CD4-positive, alpha-beta T cell treated with Interleukin-17A for 1 hour (primary cell): ENCODE measurements around the gene ARSJ.
"Not testable (repeated sequence)": the region's sequence is repeated elsewhere in the genome, so short reads cannot be mapped to it uniquely, and the experiment has no call there.

ENCODE experiments used
- DNase-seq: peaks from one replicate; pipeline ENCODE4 v3.0.0-alpha.2; 2020

The ARSJ gene

DNA sequence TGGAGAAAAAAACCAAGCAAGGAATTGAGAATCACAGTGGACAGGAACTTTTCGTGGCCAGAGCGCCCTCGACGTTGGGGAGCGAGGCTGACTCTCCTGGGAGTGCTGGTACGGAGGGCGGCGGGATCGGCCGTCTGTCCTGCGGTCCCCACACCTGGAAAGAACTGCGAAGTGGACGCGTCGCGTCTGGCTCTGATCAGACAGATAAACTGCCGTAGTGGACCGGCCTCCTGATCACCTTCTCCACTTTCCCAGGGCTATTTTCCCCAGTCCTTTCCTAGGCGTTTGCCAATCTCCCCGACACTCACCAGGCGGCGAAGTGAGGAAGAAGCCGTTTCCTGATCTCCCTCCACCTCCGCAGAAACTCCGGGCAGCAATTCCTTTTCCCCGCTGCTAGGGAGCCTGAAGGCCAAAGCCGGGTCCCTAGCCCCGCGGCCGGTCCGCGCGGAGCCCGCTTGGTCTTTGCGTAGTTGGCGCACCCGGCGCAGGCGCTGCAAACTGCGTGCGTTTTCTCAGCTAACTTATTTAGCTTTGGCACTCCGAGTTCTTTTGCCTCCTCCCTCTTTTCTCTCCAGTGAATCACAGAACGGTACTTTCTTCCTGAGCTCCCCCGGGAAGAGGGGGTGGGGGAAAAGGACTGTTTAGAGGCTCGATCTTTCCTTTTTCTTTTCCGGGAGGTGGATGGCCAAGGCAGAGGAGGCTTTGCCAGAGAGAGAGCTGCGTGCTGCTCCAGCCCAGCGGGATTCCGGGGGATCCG, at the start of gene ARSJ:
ARSJ (minus strand) TSS at position 500 of the 757 bp plus-strand sequence. CDS start 813 bp downstream, outside the sequence.
- no peak for DNase-seq

GRCh38 chr4:114028071-114028470, 48.6 kb upstream of the ARSJ start:
- no peak for DNase-seq

DNA sequence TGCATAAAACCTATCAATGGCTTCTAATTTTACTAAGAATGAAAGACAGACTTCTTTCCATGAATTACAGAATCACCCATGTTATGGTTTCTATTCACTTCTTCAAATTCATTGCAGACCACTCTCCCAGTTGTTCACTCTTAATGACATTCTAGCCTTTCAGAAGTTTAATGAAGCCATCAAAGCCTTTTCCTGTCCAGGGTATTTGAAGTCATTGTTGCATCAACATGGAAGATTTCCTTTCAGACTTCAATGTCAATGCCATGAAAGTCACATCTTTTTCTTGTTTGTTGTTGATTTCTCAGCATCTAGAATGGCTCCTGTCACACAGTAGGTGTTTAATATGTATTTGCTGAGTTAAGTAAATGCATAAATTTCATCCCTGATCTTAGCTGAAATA, 48.1 kb upstream of the ARSJ start:
- no peak for DNase-seq

DNA sequence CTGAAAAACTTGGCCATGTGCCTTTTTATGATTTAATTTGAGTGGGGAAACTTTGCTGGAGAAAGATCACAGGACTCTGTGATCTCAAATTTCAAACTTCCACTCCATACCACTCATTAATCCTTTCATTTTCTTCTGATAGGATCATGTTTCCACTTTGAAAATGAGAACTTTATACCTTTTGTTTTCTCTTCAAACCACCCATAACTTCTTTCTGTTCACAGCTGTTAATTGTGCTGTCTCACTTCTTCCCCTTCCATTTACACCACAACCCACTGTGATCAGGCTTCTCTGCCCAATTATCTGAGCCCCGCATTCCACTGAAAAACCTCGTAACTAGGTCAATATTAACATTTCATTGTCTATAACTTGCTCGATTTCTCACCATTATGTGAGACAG, 47.0 kb upstream of the ARSJ start:
- DNase-seq, result no peak

- DNase-seq, result no peak
Measured at GRCh38 chr4:114025176-114025777, 45.8 kb upstream of the ARSJ start.

GRCh38 chr4:114021451-114021850, 42.0 kb upstream of the ARSJ start:
- DNase-seq, result no peak

DNA sequence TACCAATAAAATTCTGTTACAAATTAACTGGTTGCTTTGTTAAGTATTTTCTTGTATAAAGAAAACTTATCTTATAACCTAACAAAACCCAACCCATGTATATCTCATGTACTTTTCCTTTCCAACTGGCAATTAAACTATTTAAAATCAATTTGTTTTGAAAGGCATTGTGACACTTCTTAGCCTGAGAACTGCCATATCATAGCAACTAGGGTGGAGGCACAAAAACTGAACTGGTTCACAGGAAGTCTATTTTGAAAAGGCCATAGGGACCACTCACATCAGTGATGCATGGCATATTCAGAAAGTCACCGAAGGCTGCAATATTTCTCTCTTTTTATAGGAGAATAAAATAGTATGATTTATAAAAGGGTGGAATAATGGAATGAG, 40.5 kb upstream of the ARSJ start:
- no peak for DNase-seq

GRCh38 chr4:114019276-114019968, 40.0 kb upstream of the ARSJ start:
- DNase-seq, result no peak

GRCh38 chr4:114017120-114017917, 37.9 kb upstream of the ARSJ start:
- no peak for DNase-seq

- DNase-seq, result no peak
Measured at GRCh38 chr4:114015444-114015899, 36.0 kb upstream of the ARSJ start.

DNA sequence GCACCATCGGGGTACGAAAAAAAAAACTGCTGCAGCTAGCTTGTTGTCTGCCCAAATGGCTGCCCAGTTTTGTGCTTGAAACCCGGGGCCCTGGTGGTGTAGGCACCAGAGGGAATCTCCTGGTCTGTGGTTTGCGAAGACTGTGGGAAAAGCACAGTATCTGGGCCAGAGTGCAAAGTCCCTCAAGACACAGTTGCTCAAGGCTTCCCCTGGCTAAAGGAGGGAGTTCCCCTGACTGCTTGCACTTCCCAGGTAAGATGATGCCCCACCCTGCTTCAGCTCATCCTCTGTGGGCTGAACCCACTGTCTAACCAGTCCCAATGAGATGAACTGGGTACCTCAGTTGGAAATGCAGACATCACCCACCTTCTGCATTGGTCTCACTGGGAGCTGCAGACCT, 33.8 kb upstream of the ARSJ start:
- DNase-seq, result not testable (repeated sequence)

DNA sequence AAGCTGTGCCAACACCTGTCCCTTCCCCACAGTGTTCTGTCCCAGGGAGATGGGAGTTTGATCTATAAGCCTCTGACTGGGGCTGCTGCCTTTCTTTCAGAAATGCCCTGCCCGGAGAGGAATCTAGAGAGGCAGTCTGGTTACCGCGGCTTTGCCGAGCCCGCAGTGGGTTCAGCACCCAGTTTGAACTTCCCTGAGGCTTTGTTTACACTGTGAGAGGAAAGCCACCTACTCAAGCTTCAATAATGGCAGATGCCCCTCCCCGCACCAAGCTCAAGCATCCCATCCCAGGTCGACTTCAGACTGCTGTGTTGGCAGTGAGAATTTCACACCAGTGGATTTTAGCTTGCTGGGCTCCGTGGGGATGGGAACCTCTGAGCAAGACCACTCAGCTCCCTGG, 33.3 kb upstream of the ARSJ start:
- no peak for DNase-seq

DNA sequence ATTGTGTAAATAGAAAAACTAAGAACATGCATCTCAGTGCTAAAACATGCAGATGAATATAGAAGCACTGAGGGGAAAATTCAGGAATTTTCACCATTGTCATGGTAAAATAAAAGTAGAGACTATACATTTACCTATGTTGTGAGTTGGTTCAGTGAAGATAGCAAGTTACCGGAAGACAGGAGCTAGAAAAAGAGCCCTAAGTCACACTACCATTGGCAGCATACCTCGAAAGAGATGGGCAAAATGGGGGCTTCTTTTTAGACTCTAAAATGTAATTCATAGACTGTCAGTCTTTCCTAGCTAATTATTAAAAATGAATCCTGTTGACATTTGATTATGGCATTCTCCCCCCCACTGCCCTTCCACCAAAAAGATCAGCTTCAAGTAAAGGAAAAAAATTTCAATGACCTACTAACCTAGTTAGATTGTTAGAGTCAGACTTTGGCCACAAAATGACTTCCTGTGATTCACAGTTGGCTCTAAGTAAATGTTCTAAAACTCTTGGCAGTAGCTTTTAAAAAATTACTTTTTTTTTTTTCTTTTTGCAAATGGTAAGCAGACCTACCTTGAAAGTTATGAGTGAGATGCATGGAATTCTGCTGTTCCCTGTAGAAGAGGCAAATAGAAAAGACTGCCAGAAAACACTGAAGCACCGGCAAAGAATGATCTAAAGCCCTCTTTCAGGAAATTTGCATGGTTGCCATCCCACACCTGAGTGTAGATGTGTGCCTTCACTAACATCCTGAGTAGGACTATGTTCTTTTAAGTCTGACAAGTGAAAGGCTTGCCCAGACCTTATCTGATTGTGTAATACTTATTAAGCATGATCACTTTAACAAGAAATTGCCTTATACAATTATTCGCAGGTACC, 26.4 kb upstream of the ARSJ start:
- peak; percentile 22 for DNase-seq

- peak; percentile 19 for DNase-seq
Measured at GRCh38 chr4:114004483-114005226, 25.2 kb upstream of the ARSJ start.

DNA sequence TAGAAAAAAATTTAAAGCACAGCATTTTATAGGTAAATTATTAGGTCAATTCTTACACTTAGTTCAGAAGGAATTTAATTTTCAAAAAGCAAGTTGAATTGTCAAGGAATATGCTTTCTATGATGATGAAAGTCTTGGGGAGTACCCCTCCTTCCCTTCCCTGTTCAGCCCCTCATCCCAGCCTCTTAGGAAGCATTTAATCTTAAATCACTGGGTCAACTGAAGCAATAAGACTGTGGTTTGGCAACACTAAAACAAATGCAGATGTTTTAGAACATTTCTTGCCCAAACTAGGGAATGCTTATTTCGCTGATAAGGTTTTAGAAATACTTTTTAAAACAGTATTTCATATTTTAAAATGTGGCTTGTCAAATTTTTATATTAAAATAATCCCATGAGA, 19.1 kb upstream of the ARSJ start:
- no peak for DNase-seq

GRCh38 chr4:113998079-113998478, 18.6 kb upstream of the ARSJ start:
- DNase-seq, result no peak

DNA sequence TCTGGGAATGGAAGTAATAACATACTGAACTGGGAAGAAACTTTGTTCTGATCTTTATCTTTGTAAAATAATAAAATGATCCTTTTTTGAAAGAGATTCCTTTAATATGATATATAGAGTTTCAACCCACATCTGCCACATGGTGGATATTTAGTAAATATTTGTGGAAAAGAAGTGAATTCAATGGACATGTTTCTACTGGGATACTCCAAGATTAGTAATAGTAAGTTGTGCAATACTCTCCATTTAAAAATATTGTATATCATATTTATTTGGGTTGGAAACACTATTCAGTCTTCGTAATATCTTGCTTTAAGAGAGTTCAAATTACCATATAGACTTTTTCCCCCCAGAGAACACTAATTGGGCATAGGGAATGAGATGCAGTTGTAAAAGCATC, 17.8 kb upstream of the ARSJ start:
- no peak for DNase-seq

DNA sequence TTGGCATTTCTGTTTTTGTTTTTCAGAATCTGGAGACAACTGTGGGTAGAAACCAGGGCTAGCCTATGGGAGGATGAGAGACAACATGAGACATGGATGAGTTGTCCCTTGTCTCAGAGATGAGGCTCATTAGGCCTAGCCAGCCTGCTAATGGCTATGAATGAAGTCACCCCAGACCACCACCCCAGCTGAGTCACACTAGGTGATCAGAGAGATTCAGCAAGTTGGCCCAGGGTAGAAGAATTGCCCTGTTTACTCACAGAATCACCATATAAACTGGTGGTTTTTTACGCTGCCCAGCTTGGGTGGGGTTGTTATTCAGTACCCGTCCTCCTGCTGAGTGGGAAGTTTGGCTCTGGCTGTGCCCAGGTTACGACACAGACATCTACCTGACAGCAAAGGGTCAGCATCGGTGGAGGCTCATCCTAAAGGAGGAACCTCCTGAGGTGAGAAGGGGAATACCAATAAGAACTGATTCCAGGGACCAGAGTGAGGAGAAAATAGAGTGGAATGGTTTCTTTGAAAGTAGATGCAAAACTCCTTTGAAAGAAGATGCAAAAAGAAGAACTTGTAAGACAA, 17.2 kb upstream of the ARSJ start:
- DNase-seq, result no peak

- no peak for DNase-seq
Measured at GRCh38 chr4:113993887-113994286, 14.4 kb upstream of the ARSJ start.

DNA sequence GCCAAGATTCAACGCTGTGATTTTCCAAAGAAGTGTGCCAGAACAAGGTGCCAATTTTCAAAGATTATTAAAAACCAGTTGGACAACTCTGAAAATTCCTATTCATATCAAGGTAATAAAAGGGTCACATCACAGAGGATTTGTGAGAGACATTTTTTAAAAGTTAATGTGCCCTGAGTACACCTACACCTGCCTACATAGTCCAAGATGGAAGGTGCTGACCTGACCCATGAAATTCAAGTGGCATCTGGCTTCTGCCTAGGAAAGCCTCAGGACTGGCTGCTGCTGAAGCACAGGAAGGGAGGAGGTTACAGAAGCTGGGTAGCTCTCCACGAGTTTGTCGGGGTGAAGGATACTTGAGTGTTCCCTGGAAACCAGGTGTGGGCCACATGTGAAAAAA, 11.4 kb upstream of the ARSJ start:
- DNase-seq, result no peak

GRCh38 chr4:113987382-113987941, 8.0 kb upstream of the ARSJ start:
- DNase-seq, result no peak
